Epithelial cell of esophagus (primary cell): ENCODE results near the gene ZNF366.

Source experiments
- DNase-seq: peaks from one replicate; pipeline ENCODE4 v3.0.0; 2010; ENCODE audit warnings: low read depth
- H3K4me3 ChIP-seq: 2 replicates; pipeline ENCODE4 v1.5.1; 2011; ENCODE audit warnings: mild to moderate bottlenecking, low read length, control low read depth
- TF ChIP-seq, protein P1 (sequence below): IDR thresholded peaks from 2 replicates; pipeline ENCODE4 v1.5.1; 2011; ENCODE audit warnings: low read depth, mild to moderate bottlenecking, low read length, control low read depth, inconsistent platforms; ENCODE audit not compliant: insufficient read depth; ENCODE audit errors: missing control alignments

ZNF366 gene

DNA sequence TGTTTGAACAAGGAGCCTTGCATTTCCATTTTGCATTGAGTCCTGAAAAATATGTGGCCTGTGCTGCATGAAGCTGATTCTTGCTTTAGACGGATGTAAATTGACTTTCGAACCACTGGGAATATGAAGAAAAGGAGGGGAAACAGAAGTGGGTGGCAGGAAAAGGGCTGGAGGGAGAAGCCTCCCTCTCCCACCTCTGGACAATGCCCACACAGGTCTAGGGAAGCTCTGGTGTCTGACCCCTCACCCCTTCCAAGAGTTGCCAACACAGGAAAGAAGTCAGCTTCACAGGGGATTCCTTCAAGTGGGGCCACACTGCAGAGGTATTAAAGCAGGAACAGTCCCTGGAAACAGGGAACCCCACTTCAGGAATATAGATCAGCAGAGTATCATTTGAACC lies 52.2 kb downstream of the ZNF366 start:
- DNase-seq, result no peak
- H3K4me3 ChIP-seq, result no peak overlapping the region
- TF ChIP-seq, protein P1, sequence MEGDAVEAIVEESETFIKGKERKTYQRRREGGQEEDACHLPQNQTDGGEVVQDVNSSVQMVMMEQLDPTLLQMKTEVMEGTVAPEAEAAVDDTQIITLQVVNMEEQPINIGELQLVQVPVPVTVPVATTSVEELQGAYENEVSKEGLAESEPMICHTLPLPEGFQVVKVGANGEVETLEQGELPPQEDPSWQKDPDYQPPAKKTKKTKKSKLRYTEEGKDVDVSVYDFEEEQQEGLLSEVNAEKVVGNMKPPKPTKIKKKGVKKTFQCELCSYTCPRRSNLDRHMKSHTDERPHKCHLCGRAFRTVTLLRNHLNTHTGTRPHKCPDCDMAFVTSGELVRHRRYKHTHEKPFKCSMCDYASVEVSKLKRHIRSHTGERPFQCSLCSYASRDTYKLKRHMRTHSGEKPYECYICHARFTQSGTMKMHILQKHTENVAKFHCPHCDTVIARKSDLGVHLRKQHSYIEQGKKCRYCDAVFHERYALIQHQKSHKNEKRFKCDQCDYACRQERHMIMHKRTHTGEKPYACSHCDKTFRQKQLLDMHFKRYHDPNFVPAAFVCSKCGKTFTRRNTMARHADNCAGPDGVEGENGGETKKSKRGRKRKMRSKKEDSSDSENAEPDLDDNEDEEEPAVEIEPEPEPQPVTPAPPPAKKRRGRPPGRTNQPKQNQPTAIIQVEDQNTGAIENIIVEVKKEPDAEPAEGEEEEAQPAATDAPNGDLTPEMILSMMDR, result no peak

- no peak overlapping the region for H3K4me3 ChIP-seq
- TF ChIP-seq, protein P1, result no peak
- no peak for DNase-seq
Observed at GRCh38 chr5:72453246-72453775, 53.9 kb downstream of the ZNF366 start.

DNA sequence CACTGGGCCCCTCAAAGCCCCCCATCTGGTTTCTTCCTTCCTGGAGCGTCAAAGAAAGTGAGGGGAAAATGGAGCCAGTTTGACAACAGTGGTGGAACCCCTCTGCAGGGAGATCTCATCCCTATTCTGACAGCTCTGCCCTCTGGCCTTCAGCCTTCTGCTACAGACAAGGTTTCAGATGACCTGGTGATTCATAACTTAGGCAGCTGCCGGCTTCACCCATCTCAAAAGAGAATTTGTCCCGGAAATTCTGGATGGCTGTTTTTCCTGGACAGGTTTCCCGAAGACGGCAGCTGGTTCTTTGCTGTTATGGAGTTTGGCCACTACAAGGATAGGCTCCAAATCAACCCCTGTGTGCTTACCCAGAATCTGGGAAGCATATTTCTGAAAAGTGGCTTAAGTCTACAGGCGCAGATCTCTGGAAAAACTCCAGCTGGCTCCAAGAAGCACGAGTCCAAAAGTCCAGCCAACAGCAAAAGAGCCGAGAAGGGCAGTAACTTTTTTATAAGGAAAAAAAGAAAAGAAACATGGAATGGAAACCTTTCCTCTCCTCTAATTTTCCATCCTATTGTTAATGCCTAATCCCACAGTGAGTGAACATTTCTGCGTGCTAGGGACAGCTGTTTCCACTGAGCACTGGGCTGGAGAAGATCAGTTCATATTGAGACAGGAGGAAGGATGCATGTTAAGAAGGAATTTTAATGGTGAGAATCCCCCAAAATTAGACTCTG lies 54.5 kb downstream of the ZNF366 start:
- TF ChIP-seq, protein P1, result no peak
- no peak overlapping the region for H3K4me3 ChIP-seq
- DNase-seq, result peak; percentile 62

- DNase-seq, result peak; percentile 18
- H3K4me3 ChIP-seq, result no peak overlapping the region
- TF ChIP-seq, protein P1, result no peak
Observed at GRCh38 chr5:72451741-72452505, 55.3 kb downstream of the ZNF366 start.

DNA sequence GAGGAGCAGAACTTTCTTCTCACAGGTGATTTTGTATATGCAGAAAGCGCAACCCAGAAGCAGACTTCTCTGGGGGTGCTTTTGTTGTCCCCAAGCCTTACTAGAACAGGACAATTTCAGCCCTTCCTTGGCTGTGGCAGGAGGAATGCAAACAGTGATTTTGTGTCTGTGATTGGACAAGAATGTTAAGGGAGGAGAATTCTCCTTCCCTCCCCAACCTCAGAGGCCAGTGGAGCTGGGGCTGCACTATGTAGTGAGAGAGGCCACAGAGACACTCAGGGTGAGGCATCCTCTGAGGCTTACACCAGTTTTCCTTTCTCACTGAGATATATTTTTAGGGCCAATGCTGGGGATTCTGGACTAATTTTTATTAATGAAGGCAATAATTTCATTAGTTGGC lies 58.8 kb downstream of the ZNF366 start:
- no peak for DNase-seq
- TF ChIP-seq, protein P1, result no peak
- no peak overlapping the region for H3K4me3 ChIP-seq

DNA sequence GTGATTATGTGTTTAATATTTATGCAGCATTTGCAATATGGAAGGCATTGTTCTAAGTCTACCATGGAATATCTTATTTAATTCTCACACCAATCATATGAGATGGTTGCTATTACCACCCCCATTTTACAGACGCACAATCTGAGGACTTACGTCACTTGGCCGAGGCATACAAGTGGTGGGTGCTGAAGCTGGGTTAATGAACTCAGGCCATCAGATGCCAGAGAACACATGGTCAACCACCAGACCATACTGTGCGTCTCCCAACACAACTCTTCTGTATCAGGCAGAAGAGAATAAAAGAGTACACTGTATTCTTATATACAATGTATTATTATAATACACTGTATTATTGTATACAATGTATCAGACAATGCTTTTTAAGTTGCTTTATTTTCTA lies 59.5 kb downstream of the ZNF366 start:
- no peak overlapping the region for H3K4me3 ChIP-seq
- TF ChIP-seq, protein P1, result no peak
- no peak for DNase-seq
